HuH-7 (cell line): ENCODE data around the gene EPB41L1.

Experiments used
- DNase-seq: peaks from one replicate; pipeline ENCODE4 v3.0.0; 2011; ENCODE audit warnings: low spot score

The EPB41L1 gene

GRCh38 chr20:36155629-36155971 is 1.1 kb downstream of the EPB41L1 start:
- DNase-seq: no peak

- no peak for DNase-seq
These were observed 1.5 kb downstream of the EPB41L1 start for GRCh38 chr20:36155991-36156390.

GRCh38 chr20:36157610-36158009 is 3.1 kb downstream of the EPB41L1 start:
- DNase-seq: no peak

- no peak for DNase-seq
These were observed 3.7 kb downstream of the EPB41L1 start for GRCh38 chr20:36158160-36158741.

GRCh38 chr20:36159833-36160232 is 5.3 kb downstream of the EPB41L1 start:
- DNase-seq: no peak

- no peak for DNase-seq
These were observed 7.9 kb downstream of the EPB41L1 start for GRCh38 chr20:36162272-36162966.

GRCh38 chr20:36167902-36168503 is 13.5 kb downstream of the EPB41L1 start:
- no peak for DNase-seq

GRCh38 chr20:36170542-36171215 is 16.1 kb downstream of the EPB41L1 start:
- no peak for DNase-seq

- no peak for DNase-seq
These were observed 19.0 kb downstream of the EPB41L1 start for GRCh38 chr20:36173451-36173933.

GRCh38 chr20:36175016-36175415 is 20.5 kb downstream of the EPB41L1 start:
- no peak for DNase-seq

- no peak for DNase-seq
These were observed 21.0 kb downstream of the EPB41L1 start for GRCh38 chr20:36175475-36175995.

- DNase-seq: no peak
These were observed 23.2 kb downstream of the EPB41L1 start for GRCh38 chr20:36177716-36178115.

- no peak for DNase-seq
These were observed 24.8 kb downstream of the EPB41L1 start for GRCh38 chr20:36179170-36179945.

GRCh38 chr20:36180323-36180722 is 25.8 kb downstream of the EPB41L1 start:
- DNase-seq: no peak

- no peak for DNase-seq
These were observed 27.5 kb downstream of the EPB41L1 start for GRCh38 chr20:36181934-36182603.

GRCh38 chr20:36182604-36183154 is 28.1 kb downstream of the EPB41L1 start:
- DNase-seq: no peak

GRCh38 chr20:36183155-36183944 is 28.8 kb downstream of the EPB41L1 start:
- DNase-seq: no peak

- DNase-seq: no peak
These were observed 30.6 kb downstream of the EPB41L1 start for GRCh38 chr20:36184816-36185776.
